HepG2 (cell line): ENCODE data around the gene TAF9B. TPM values are rescaled to one million over a fixed set of nuclear protein-coding genes. Genes with fewer than 3 reads are reported as not detected.

ENCODE experiments used
- ATAC-seq: fragments of 200-7000 bp; cut with Tn5 transposase; 3 replicates; pipeline ENCODE4 v1.9.1; 2020; ENCODE audit warnings: mild to moderate bottlenecking, moderate library complexity
- BruUV-seq: library from RNA; stranded (reverse); fragments of 400-500 nt; replicated peaks from 2 replicates; lab custom pipeline; 2021; lab: Mats Ljungman, UMichigan
- CTCF ChIA-PET: fragments of 300-600 bp; formaldehyde crosslinking; extraction: SDS; loops from one replicate; lab custom pipeline; 2021; ENCODE audit warnings: low total read pairs, inconsistent platforms, low intra/inter-chr PET ratio; lab: Yijun Ruan, JAX
- POLR2A ChIA-PET: fragments of 350-600 bp; sonication (Branson Sonifier 250); formaldehyde crosslinking; loops from one replicate; lab custom pipeline; 2020; ENCODE audit warnings: antibody characterized with exemption, inconsistent platforms; lab: Yijun Ruan, JAX
- DNase-seq: peaks from one replicate; pipeline ENCODE4 v3.0.0-alpha.2; 2015; ENCODE audit warnings: low spot score
- FAIRE-seq: peaks from 3 replicates; lab custom pipeline; 2011; peaks lifted over from hg19 to GRCh38; lab: Jason Lieb, UNC
- H2AFZ ChIP-seq: one replicate; pipeline ENCODE4 v1.6.1; 2011; ENCODE audit warnings: low read length, inconsistent platforms
- H3K27ac ChIP-seq: fragments of 300-600 bp; 3 replicates; pipeline ENCODE4 v1.8.0; 2011; ENCODE audit warnings: mixed run types, mild to moderate bottlenecking, mixed read lengths, low read length, inconsistent platforms; ENCODE audit not compliant: insufficient read depth; ENCODE audit errors: extremely low read length
- H3K27me3 ChIP-seq, 2 experiments: fragments of 200-600 bp in 1 of 2; 2 replicates in 1 of 2; 3 replicates in 1 of 2; pipeline versions ENCODE4 v1.6.0 to v1.8.0; 2011; ENCODE audit warnings: low read length in 2 of 2, mild to moderate bottlenecking in 2 of 2, moderate library complexity in 2 of 2, inconsistent platforms in 1 of 2; ENCODE audit not compliant: insufficient read depth in 2 of 2, control insufficient read depth in 1 of 2
- H3K36me3 ChIP-seq, 2 experiments: fragments of 200-600 bp in 1 of 2; replicated peaks in 1 of 2; 2 replicates in 1 of 2; 3 replicates in 1 of 2; pipeline versions ENCODE4 v1.5.1 to v1.8.0; 2011; ENCODE audit warnings: low read length in 2 of 2, inconsistent platforms in 1 of 2; ENCODE audit not compliant: insufficient read depth in 2 of 2, control insufficient read depth in 1 of 2
- H3K4me1 ChIP-seq: 2 replicates; pipeline ENCODE4 v1.5.1; 2012; ENCODE audit warnings: low read length, inconsistent platforms; ENCODE audit not compliant: insufficient read depth
- H3K4me2 ChIP-seq: 2 replicates; pipeline ENCODE4 v1.6.0; 2011; ENCODE audit warnings: low read depth, low read length, inconsistent platforms
- H3K4me3 ChIP-seq, 3 experiments: fragments of 200-600 bp in 1 of 3; sonication (generic), shearing (Covaris generic) in 1 of 3; replicated peaks in 1 of 3; 2 replicates each; pipeline ENCODE4 v1.5.1; 2011 to 2016; ENCODE audit warnings: low read length in 3 of 3, inconsistent platforms in 2 of 3, low read depth in 2 of 3, mild to moderate bottlenecking in 2 of 3, control low read depth in 1 of 3, mixed read lengths in 1 of 3; ENCODE audit not compliant: insufficient read depth in 1 of 3
- H3K79me2 ChIP-seq: one replicate; pipeline ENCODE4 v1.6.1; 2011; ENCODE audit warnings: low read length, inconsistent platforms; ENCODE audit not compliant: insufficient read depth
- H3K9ac ChIP-seq: 2 replicates; pipeline ENCODE4 v1.6.0; 2011; ENCODE audit warnings: mild to moderate bottlenecking, low read depth, low read length, inconsistent platforms; ENCODE audit not compliant: insufficient read depth
- H3K9me3 ChIP-seq: 2 replicates; pipeline ENCODE4 v1.5.1; 2012; ENCODE audit warnings: mild to moderate bottlenecking, low read length
- H4K20me1 ChIP-seq: 2 replicates; pipeline ENCODE4 v1.6.0; 2011; ENCODE audit warnings: inconsistent platforms, mild to moderate bottlenecking, low read length, moderate library complexity; ENCODE audit not compliant: insufficient read depth
- POLR2AphosphoS5 ChIP-seq: IDR thresholded peaks from 2 replicates; pipeline ENCODE4 v1.6.1; 2012; ENCODE audit warnings: low read depth, low read length
- ZNF562 ChIP-seq: sonication (generic); formaldehyde crosslinking; IDR thresholded peaks from 2 replicates; pipeline ENCODE4 v1.8.0; 2022; ENCODE audit warnings: missing genetic modification reagents, borderline replicate concordance
- ZNF674 ChIP-seq: sonication (generic); formaldehyde crosslinking; IDR thresholded peaks from 2 replicates; pipeline ENCODE4 v1.5.0; 2020; ENCODE audit warnings: low read depth, mild to moderate bottlenecking, missing genetic modification reagents
- ZSCAN12 ChIP-seq: sonication (generic); formaldehyde crosslinking; IDR thresholded peaks from 2 replicates; pipeline ENCODE4 v1.9.0; 2021; ENCODE audit warnings: mild to moderate bottlenecking, missing genetic modification reagents
- WGBS: methylation state at CpG from one replicate; pipeline ENCODE4 v1.1.6; 2017; ENCODE audit warnings: low lambda C conversion rate; 5-methylcytosine and 5-hydroxymethylcytosine counted together
- in situ Hi-C: cut with HindIII; loops from 2 replicates; pipeline ENCODE4 v1.10.0; 2017; ENCODE audit warnings: low pct_unique_long_range_greater_than_20kb; ENCODE audit not compliant: extremely low pct_ligation_motif_present
- intact Hi-C: fragments of 100-400 bp; cut with micrococcal nuclease; formaldehyde crosslinking; loops from one replicate; pipeline ENCODE4 v1.10.0; 2022; ENCODE audit not compliant: unreplicated experiment
- polyA plus RNA-seq, 8 experiments: library from polyadenylated mRNA; depleted of rRNA in 3 of 8; stranded (reverse) in 7 of 8; unstranded in 1 of 8; fragments of >200 nt; fragmentation: Illumina TruSeq in 4 of 8; extraction: Trizol in 4 of 8; gene quantifications; 2 replicates each; pipeline versions ENCODE4 v1.2.1 to v1.2.3, GENCODE V29; 2011 to 2016; ENCODE audit warnings: low read depth in 4 of 8, missing spikeins in 1 of 8, mixed read lengths in 1 of 8; ENCODE audit not compliant: insufficient read depth in 1 of 8
- total RNA-seq, 5 experiments: library from RNA; depleted of rRNA; stranded (reverse); fragments of >200 nt; fragmentation: Illumina TruSeq; extraction: Trizol; gene quantifications; 2 replicates each; pipeline ENCODE4 v1.2.3, GENCODE V29; 2016; ENCODE audit warnings: low read depth in 1 of 5
- TF ChIP-seq, protein P1 (sequence below): sonication (generic); formaldehyde crosslinking; IDR thresholded peaks from 2 replicates; pipeline ENCODE4 v1.4.0; 2020; ENCODE audit warnings: missing genetic modification reagents, borderline replicate concordance
- TF ChIP-seq, protein P2 (sequence below): sonication (generic); formaldehyde crosslinking; IDR thresholded peaks from 2 replicates; pipeline ENCODE4 v1.5.1; 2020; ENCODE audit warnings: mild to moderate bottlenecking, missing genetic modification reagents
- TF ChIP-seq, protein P3 (sequence below): sonication (generic); formaldehyde crosslinking; IDR thresholded peaks from 2 replicates; pipeline ENCODE4 v1.8.0; 2022; ENCODE audit warnings: missing genetic modification reagents, mild to moderate bottlenecking, moderate library complexity, borderline replicate concordance
- TF ChIP-seq, protein P4 (sequence below): IDR thresholded peaks from 2 replicates; pipeline ENCODE4 v1.6.1; 2012; ENCODE audit warnings: inconsistent platforms

TAF9B gene
- total and polyA plus RNA-seq, 2 of the 13 experiments (the other 11 are each of a cell fraction or from before 2014, with no cell fraction given) = 10.8 to 15.2 TPM

DNA sequence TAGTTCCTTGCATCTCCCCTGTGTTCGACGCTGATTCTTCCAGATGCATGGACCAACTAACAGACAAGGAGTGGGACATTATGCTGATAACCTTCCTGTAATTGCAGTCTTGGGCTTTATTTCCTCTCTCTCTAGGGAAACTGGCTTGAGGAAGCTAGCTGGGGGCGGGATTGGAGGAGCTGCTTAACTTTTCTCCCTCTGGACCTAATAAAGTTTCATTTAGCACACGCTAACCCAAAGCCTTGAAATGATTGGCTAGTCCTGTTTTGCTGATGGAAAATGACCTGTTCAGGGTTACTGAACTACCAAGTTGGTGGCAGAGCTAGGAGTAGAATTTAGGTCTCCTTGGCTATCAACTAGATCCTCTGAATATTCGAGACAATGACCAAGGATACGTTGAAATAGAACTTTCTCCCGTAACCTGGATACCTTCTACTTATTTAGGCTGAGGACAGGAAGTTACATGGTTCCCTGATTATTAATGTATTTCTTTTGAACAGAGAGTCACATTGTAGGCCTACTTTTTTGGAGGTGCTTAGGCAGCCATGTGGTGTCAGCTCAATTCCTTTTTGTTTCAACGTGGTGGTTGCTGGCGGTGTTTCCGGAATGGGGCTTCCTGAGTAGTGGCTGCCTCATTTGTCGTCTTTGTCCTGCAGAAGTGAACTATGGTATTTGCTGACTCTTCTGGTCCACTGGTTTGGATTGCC lies 33.4 kb downstream of the TAF9B start (continued):
- peak; percentile 15; the same call in 1 of the 2 replicates for TF ChIP-seq POLR2AphosphoS5

DNA sequence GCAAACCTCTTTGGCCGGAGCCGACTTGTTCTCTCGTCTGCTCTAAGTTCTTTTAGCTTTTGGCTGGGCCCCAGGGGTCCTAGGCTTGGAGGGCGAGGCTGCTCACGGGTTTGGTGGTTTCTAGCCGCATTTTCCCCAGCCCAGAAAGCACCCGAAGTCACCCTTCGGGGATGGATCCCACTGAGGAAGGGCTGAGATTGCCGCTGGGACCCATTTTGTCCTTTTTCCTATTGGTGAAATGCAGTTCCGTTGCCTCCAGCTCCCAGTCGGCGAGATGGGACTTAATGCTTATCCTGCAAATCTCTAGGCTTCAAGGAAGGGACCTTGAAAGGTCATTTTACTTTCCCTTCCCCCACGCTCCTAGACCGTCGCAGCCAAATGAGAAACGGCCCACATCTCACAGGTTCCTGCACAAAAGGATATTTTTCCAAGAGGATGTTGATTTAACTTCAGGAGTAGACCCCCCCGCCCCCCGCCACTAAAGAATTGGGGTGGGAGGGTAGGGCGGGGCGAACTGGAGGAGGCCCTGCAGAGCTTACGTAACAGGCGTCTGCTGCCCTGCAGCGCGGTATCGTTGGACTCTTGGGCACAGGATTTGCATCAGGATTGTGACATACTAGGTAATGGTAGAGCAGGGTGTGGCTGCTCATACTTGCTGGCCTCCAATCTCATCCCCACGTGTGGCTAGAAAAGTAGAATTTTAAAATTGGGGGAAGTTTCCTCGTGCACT lies 34.8 kb downstream of the TAF9B start:
- peak; percentile 75 for DNase-seq
- no peak for TF ChIP-seq ZNF562 (CRISPR knock-in tag)
- TF ChIP-seq, protein P1, sequence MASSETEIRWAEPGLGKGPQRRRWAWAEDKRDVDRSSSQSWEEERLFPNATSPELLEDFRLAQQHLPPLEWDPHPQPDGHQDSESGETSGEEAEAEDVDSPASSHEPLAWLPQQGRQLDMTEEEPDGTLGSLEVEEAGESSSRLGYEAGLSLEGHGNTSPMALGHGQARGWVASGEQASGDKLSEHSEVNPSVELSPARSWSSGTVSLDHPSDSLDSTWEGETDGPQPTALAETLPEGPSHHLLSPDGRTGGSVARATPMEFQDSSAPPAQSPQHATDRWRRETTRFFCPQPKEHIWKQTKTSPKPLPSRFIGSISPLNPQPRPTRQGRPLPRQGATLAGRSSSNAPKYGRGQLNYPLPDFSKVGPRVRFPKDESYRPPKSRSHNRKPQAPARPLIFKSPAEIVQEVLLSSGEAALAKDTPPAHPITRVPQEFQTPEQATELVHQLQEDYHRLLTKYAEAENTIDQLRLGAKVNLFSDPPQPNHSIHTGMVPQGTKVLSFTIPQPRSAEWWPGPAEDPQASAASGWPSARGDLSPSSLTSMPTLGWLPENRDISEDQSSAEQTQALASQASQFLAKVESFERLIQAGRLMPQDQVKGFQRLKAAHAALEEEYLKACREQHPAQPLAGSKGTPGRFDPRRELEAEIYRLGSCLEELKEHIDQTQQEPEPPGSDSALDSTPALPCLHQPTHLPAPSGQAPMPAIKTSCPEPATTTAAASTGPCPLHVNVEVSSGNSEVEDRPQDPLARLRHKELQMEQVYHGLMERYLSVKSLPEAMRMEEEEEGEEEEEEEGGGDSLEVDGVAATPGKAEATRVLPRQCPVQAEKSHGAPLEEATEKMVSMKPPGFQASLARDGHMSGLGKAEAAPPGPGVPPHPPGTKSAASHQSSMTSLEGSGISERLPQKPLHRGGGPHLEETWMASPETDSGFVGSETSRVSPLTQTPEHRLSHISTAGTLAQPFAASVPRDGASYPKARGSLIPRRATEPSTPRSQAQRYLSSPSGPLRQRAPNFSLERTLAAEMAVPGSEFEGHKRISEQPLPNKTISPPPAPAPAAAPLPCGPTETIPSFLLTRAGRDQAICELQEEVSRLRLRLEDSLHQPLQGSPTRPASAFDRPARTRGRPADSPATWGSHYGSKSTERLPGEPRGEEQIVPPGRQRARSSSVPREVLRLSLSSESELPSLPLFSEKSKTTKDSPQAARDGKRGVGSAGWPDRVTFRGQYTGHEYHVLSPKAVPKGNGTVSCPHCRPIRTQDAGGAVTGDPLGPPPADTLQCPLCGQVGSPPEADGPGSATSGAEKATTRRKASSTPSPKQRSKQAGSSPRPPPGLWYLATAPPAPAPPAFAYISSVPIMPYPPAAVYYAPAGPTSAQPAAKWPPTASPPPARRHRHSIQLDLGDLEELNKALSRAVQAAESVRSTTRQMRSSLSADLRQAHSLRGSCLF = no peak
- no peak for TF ChIP-seq ZSCAN12 (CRISPR knock-in tag)
- TF ChIP-seq, protein P2, sequence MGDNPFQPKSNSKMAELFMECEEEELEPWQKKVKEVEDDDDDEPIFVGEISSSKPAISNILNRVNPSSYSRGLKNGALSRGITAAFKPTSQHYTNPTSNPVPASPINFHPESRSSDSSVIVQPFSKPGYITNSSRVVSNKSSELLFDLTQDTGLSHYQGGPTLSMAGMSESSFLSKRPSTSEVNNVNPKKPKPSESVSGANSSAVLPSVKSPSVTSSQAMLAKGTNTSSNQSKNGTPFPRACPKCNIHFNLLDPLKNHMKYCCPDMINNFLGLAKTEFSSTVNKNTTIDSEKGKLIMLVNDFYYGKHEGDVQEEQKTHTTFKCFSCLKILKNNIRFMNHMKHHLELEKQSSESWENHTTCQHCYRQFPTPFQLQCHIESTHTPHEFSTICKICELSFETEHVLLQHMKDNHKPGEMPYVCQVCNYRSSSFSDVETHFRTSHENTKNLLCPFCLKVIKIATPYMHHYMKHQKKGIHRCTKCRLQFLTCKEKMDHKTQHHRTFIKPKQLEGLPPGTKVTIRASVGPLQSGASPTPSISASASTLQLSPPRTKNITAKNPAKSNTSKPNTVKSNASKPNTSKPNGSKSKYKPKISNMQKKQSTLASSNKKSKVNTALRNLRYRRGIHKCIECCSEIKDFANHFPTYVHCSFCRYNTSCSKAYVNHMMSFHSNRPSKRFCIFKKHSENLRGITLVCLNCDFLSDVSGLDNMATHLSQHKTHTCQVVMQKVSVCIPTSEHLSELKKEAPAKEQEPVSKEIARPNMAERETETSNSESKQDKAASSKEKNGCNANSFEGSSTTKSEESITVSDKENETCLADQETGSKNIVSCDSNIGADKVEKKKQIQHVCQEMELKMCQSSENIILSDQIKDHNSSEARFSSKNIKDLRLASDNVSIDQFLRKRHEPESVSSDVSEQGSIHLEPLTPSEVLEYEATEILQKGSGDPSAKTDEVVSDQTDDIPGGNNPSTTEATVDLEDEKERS (CRISPR knock-in tag) = no peak
- TF ChIP-seq ZNF674 (CRISPR knock-in tag) = no peak
- TF ChIP-seq, protein P3, sequence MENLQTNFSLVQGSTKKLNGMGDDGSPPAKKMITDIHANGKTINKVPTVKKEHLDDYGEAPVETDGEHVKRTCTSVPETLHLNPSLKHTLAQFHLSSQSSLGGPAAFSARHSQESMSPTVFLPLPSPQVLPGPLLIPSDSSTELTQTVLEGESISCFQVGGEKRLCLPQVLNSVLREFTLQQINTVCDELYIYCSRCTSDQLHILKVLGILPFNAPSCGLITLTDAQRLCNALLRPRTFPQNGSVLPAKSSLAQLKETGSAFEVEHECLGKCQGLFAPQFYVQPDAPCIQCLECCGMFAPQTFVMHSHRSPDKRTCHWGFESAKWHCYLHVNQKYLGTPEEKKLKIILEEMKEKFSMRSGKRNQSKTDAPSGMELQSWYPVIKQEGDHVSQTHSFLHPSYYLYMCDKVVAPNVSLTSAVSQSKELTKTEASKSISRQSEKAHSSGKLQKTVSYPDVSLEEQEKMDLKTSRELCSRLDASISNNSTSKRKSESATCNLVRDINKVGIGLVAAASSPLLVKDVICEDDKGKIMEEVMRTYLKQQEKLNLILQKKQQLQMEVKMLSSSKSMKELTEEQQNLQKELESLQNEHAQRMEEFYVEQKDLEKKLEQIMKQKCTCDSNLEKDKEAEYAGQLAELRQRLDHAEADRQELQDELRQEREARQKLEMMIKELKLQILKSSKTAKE (CRISPR knock-in tag) = 0 out of 2 replicates have a peak, but pooled peaks have one; percentile 20
- TF ChIP-seq, protein P4, sequence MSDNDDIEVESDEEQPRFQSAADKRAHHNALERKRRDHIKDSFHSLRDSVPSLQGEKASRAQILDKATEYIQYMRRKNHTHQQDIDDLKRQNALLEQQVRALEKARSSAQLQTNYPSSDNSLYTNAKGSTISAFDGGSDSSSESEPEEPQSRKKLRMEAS = peak; percentile 27; the same call in 1 of the 2 replicates

More for the DNA sequence above, 34.8 kb downstream of the TAF9B start:
- Histone ChIP-seq H4K20me1 (peaks cover 48% of the 10 kb centered on the region), H3K9ac (peak overlapping the region; percentile 84), H3K27ac (peak overlapping the region; percentile 88), H3K9me3 (no peaks in the 10 kb centered on the region), H3K27me3 (no peaks in the 10 kb centered on the region; a peak in 1 of 5 replicates), H2AFZ (no peak overlapping the region), H3K36me3 (no peaks in the 10 kb centered on the region; a peak in 2 of 5 replicates), H3K4me3 (peak overlapping the region; percentile 74 to 87 (median 80)), H3K4me2 (peak overlapping the region; percentile 74), H3K4me1 (peaks cover 36% of the 10 kb centered on the region), H3K79me2 (peaks cover 55% of the 10 kb centered on the region)
- TSS peak; percentile 57 for BruUV-seq
- in situ Hi-C loops (loop anchor here (25.0 kb wide), 1 partner anchor 192 kb away; the partner anchor contains the start of gene ATP7A), intact Hi-C loops (loop anchor here (2.0 to 5.0 kb wide), 3 partner anchors 194 to 317 kb away; partner anchors contain the start of genes ATP7A, ATRX, COX7B and MAGT1)
- ChIA-PET CTCF (no interaction called here), POLR2A (interaction anchor here (1.8 kb wide), 1 partner anchor 35 kb away, joined by 6 read pairs; the partner anchor contains the start of gene TAF9B)
- WGBS = 3% methylated on average over 4 of the region's 27 CpGs
- peak; percentile 64 for FAIRE-seq
- peak; percentile 74 for ATAC-seq
